H9 (cell line): Measurements from ENCODE around the gene MXI1. TPM values are rescaled to one million over a fixed set of nuclear protein-coding genes. Genes with fewer than 3 reads are reported as not detected.

Experiments
- DNase-seq: peaks from one replicate; pipeline ENCODE4 v3.0.0-alpha.2; 2017
- H2AFZ ChIP-seq: one replicate; pipeline ENCODE4 v1.6.1; 2013; ENCODE audit warnings: mild to moderate bottlenecking, low read length, control low read depth, moderate library complexity
- H2AK5ac ChIP-seq: 2 replicates; pipeline ENCODE4 v1.6.1; 2013; ENCODE audit warnings: low read length, control low read depth, mixed read lengths; ENCODE audit not compliant: insufficient read length
- H2BK120ac ChIP-seq: one replicate; pipeline ENCODE4 v1.6.1; 2013; ENCODE audit warnings: low read depth, mild to moderate bottlenecking, low read length, control low read depth, inconsistent platforms; ENCODE audit not compliant: poor library complexity, severe bottlenecking
- H2BK12ac ChIP-seq: 2 replicates; pipeline ENCODE4 v1.6.1; 2013; ENCODE audit warnings: low read length, control low read depth, mixed read lengths, low read depth; ENCODE audit not compliant: insufficient read length
- H2BK15ac ChIP-seq: 2 replicates; pipeline ENCODE4 v1.6.1; 2013; ENCODE audit warnings: low read depth, low read length, control low read depth
- H2BK20ac ChIP-seq: one replicate; pipeline ENCODE4 v1.6.1; 2013; ENCODE audit warnings: low read depth, mild to moderate bottlenecking, low read length, control low read depth, inconsistent platforms; ENCODE audit not compliant: poor library complexity, severe bottlenecking
- H2BK5ac ChIP-seq: 2 replicates; pipeline ENCODE4 v1.6.1; 2013; ENCODE audit warnings: low read length, control low read depth, mixed read lengths; ENCODE audit not compliant: insufficient read length
- H3K14ac ChIP-seq: 2 replicates; pipeline ENCODE4 v1.6.1; 2013; ENCODE audit warnings: low read length, control low read depth; ENCODE audit not compliant: insufficient read depth
- H3K18ac ChIP-seq: 2 replicates; pipeline ENCODE4 v1.6.1; 2013; ENCODE audit warnings: low read depth, mild to moderate bottlenecking, mixed read lengths, low read length, control low read depth; ENCODE audit not compliant: insufficient read length
- H3K23ac ChIP-seq: 2 replicates; pipeline ENCODE4 v1.6.1; 2013; ENCODE audit warnings: low read length, control low read depth, mixed read lengths, low read depth; ENCODE audit not compliant: insufficient read length
- H3K23me2 ChIP-seq: 2 replicates; pipeline ENCODE4 v1.6.1; 2013; ENCODE audit warnings: low read depth, mild to moderate bottlenecking, mixed read lengths, low read length, control low read depth; ENCODE audit not compliant: insufficient read length, poor library complexity, severe bottlenecking
- H3K27ac ChIP-seq: 2 replicates; pipeline ENCODE4 v1.5.1; 2013; ENCODE audit warnings: low read length, control low read depth, mixed read lengths, low read depth; ENCODE audit not compliant: insufficient read length
- H3K27me3 ChIP-seq: 2 replicates; pipeline ENCODE4 v1.6.1; 2013; ENCODE audit warnings: low read length, control low read depth, inconsistent platforms; ENCODE audit not compliant: insufficient read depth
- H3K4ac ChIP-seq: 2 replicates; pipeline ENCODE4 v1.6.1; 2013; ENCODE audit warnings: low read depth, mild to moderate bottlenecking, control low read depth, inconsistent platforms, low read length, moderate library complexity
- H3K4me1 ChIP-seq: 2 replicates; pipeline ENCODE4 v1.6.1; 2013; ENCODE audit warnings: low read length, control low read depth, inconsistent platforms; ENCODE audit not compliant: insufficient read depth
- H3K4me2 ChIP-seq: 2 replicates; pipeline ENCODE4 v1.6.1; 2013; ENCODE audit warnings: low read length, control low read depth, mixed read lengths; ENCODE audit not compliant: insufficient read length, insufficient read depth
- H3K56ac ChIP-seq: 2 replicates; pipeline ENCODE4 v1.6.1; 2013; ENCODE audit warnings: low read depth, mild to moderate bottlenecking, mixed read lengths, low read length, control low read depth; ENCODE audit not compliant: insufficient read length
- H3K79me1 ChIP-seq: 2 replicates; pipeline ENCODE4 v1.6.1; 2013; ENCODE audit warnings: low read depth, mild to moderate bottlenecking, moderate library complexity, low read length, control low read depth, inconsistent platforms; ENCODE audit not compliant: insufficient read depth, poor library complexity, severe bottlenecking
- H3K79me2 ChIP-seq: 2 replicates; pipeline ENCODE4 v1.6.1; 2013; ENCODE audit warnings: low read length, control low read depth, inconsistent platforms; ENCODE audit not compliant: insufficient read depth
- H3K9ac ChIP-seq: 2 replicates; pipeline ENCODE4 v1.6.1; 2013; ENCODE audit warnings: low read length, control low read depth, mixed read lengths; ENCODE audit not compliant: insufficient read length; ENCODE audit errors: extremely low read depth
- H3K9me3 ChIP-seq: one replicate; pipeline ENCODE4 v1.6.1; 2013; ENCODE audit warnings: low read depth, low read length, inconsistent platforms; ENCODE audit not compliant: control insufficient read depth
- H3T11ph ChIP-seq: one replicate; pipeline ENCODE4 v1.6.1; 2013; ENCODE audit warnings: mild to moderate bottlenecking, low read length, control low read depth, inconsistent platforms
- H4K20me1 ChIP-seq: one replicate; pipeline ENCODE4 v1.6.1; 2013; ENCODE audit not compliant: control insufficient read depth, insufficient read length, insufficient read depth
- H4K5ac ChIP-seq: 2 replicates; pipeline ENCODE4 v1.6.1; 2013; ENCODE audit warnings: low read depth, mild to moderate bottlenecking, mixed read lengths, low read length, control low read depth; ENCODE audit not compliant: insufficient read length
- H4K8ac ChIP-seq: replicated peaks from 2 replicates; pipeline ENCODE4 v1.6.1; 2013; ENCODE audit warnings: low read length, control low read depth, mixed read lengths, low read depth; ENCODE audit not compliant: insufficient read length
- H4K91ac ChIP-seq: 2 replicates; pipeline ENCODE4 v1.6.1; 2013; ENCODE audit warnings: low read depth, mild to moderate bottlenecking, moderate library complexity, mixed read lengths, low read length, control low read depth; ENCODE audit not compliant: insufficient read length
- H3K27ac Mint-ChIP-seq, 3 experiments: 2 replicates in 2 of 3; 3 replicates in 1 of 3; pipeline ENCODE4 v1.8.0; 2020 to 2021; ENCODE audit warnings: mixed read lengths in 3 of 3, mild to moderate bottlenecking in 1 of 3, moderate library complexity in 1 of 3
- H3K27me3 Mint-ChIP-seq: 2 replicates; pipeline ENCODE4 v1.8.0; 2021; ENCODE audit warnings: low read depth, mild to moderate bottlenecking, moderate library complexity, mixed read lengths
- H3K36me3 Mint-ChIP-seq, 3 experiments: 2 replicates in 2 of 3; 3 replicates in 1 of 3; pipeline ENCODE4 v1.8.0; 2020 to 2021; ENCODE audit warnings: low read depth in 3 of 3, mixed read lengths in 3 of 3; ENCODE audit not compliant: insufficient read depth in 1 of 3
- H3K4me1 Mint-ChIP-seq, 2 experiments: 2 replicates each; pipeline ENCODE4 v1.8.0; 2020; ENCODE audit warnings: mixed read lengths in 2 of 2
- H3K4me3 Mint-ChIP-seq, 2 experiments: 2 replicates in 1 of 2; 3 replicates in 1 of 2; pipeline ENCODE4 v1.8.0; 2020 to 2021; ENCODE audit warnings: mild to moderate bottlenecking in 2 of 2, mixed read lengths in 2 of 2, moderate library complexity in 1 of 2
- H3K9me3 Mint-ChIP-seq, 2 experiments: 2 replicates in 1 of 2; 3 replicates in 1 of 2; pipeline ENCODE4 v1.8.0; 2020; ENCODE audit warnings: mild to moderate bottlenecking in 2 of 2, mixed read lengths in 2 of 2, moderate library complexity in 1 of 2
- WGBS: extraction: QIAGEN DNeasy Blood & Tissue Kit; methylation state at CpG from one replicate; pipeline ENCODE4 v1.1.7; 2013; ENCODE audit warnings: missing lambda C conversion rate, low lambda C conversion rate, mixed read lengths; ENCODE audit not compliant: insufficient read length; ENCODE audit errors: extremely low coverage; 5-methylcytosine and 5-hydroxymethylcytosine counted together
- total RNA-seq: library from RNA; stranded (reverse); gene quantifications from 2 replicates; pipeline ENCODE4 v1.2.1, GENCODE V29; 2021
- TF ChIP-seq, protein P1 (sequence below): fragments of 200-600 bp; sonication (generic); conservative IDR thresholded peaks from 3 replicates; pipeline ENCODE4 v1.8.0; 2021; ENCODE audit warnings: antibody characterized with exemption, mild to moderate bottlenecking

The MXI1 gene
- total RNA-seq, 1 experiment from 2014 or later, result 5.6 TPM

DNA sequence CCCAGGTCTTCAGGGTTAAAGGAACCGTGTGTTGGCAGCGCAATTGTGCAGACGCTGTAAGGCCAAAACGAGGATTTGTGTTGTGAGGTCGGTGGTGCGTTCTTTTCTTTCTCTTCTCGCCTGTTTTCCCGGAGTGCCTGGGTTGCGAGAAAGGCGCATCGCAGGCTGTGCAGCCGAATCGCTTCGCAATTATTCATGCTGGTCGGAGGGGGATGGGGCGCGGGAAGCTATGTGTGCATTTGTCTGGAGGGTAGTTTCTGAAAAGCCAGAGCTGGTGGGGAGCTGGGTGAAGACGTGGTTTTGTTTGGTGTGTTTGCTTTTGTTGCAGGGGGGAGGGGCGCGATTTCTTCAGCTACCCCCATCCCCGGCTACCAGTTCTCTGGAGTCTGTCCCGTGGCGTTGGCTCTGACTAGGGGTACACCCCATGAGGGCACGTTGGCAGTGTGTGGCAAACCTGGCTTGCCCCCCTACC lies 2.1 kb downstream of the MXI1 start:
- Histone ChIP-seq H2BK120ac (no peak overlapping the region), H3K79me1 (no peaks in the 10 kb centered on the region), H4K5ac (no peak overlapping the region), H2BK15ac (no peak overlapping the region), H3K4me1 (no peaks in the 10 kb centered on the region; the same call in 1 of the 2 replicates), H3T11ph (no peak overlapping the region), H2BK12ac (no peak overlapping the region), H3K56ac (no peak overlapping the region), H2BK20ac (no peak overlapping the region), H4K20me1 (no peaks in the 10 kb centered on the region), H3K23ac (no peak overlapping the region), H3K23me2 (peaks cover 30% of the 10 kb centered on the region), H3K27me3 (peaks cover 28% of the 10 kb centered on the region), H3K27ac (no peak overlapping the region), H3K9me3 (no peaks in the 10 kb centered on the region), H3K9ac (peak overlapping the region; percentile 1), H3K79me2 (no peaks in the 10 kb centered on the region), H2BK5ac (no peak overlapping the region), H2AFZ (no peak overlapping the region), H4K8ac (no peak overlapping the region), H3K4me2 (peak overlapping the region; percentile 92), H3K4ac (no peak overlapping the region), H2AK5ac (no peak overlapping the region), H3K14ac (no peak overlapping the region), H4K91ac (no peak overlapping the region), H3K18ac (no peak overlapping the region)
- peaks cover 45 to 53% of the 10 kb centered on the region in 2 experiments for H3K4me1 Mint-ChIP-seq
- no CpG with 5 or more reads among the region's 24 CpGs for WGBS
- H3K27me3 Mint-ChIP-seq, result peaks cover 94% of the 10 kb centered on the region
- no peaks in the 10 kb centered on the region; a peak in 1 of 7 replicates for H3K36me3 Mint-ChIP-seq
- peaks cover 0 to 2% of the 10 kb centered on the region in 2 experiments; a peak in 3 of 5 replicates for H3K9me3 Mint-ChIP-seq
- TF ChIP-seq, protein P1, sequence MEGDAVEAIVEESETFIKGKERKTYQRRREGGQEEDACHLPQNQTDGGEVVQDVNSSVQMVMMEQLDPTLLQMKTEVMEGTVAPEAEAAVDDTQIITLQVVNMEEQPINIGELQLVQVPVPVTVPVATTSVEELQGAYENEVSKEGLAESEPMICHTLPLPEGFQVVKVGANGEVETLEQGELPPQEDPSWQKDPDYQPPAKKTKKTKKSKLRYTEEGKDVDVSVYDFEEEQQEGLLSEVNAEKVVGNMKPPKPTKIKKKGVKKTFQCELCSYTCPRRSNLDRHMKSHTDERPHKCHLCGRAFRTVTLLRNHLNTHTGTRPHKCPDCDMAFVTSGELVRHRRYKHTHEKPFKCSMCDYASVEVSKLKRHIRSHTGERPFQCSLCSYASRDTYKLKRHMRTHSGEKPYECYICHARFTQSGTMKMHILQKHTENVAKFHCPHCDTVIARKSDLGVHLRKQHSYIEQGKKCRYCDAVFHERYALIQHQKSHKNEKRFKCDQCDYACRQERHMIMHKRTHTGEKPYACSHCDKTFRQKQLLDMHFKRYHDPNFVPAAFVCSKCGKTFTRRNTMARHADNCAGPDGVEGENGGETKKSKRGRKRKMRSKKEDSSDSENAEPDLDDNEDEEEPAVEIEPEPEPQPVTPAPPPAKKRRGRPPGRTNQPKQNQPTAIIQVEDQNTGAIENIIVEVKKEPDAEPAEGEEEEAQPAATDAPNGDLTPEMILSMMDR, result no peak
- H3K27ac Mint-ChIP-seq, result no peak overlapping the region; a peak in 1 of 7 replicates
- peak overlapping the region; percentile 75 to 96 for H3K4me3 Mint-ChIP-seq
- peak; percentile 41 for DNase-seq
